CD4-positive, alpha-beta T cell treated with Interleukin-10 for 1 hour (primary cell): ENCODE measurements around the gene SMPX.

Experiments
- DNase-seq: peaks from one replicate; pipeline ENCODE4 v3.0.0-alpha.2; 2020

Gene SMPX

DNA sequence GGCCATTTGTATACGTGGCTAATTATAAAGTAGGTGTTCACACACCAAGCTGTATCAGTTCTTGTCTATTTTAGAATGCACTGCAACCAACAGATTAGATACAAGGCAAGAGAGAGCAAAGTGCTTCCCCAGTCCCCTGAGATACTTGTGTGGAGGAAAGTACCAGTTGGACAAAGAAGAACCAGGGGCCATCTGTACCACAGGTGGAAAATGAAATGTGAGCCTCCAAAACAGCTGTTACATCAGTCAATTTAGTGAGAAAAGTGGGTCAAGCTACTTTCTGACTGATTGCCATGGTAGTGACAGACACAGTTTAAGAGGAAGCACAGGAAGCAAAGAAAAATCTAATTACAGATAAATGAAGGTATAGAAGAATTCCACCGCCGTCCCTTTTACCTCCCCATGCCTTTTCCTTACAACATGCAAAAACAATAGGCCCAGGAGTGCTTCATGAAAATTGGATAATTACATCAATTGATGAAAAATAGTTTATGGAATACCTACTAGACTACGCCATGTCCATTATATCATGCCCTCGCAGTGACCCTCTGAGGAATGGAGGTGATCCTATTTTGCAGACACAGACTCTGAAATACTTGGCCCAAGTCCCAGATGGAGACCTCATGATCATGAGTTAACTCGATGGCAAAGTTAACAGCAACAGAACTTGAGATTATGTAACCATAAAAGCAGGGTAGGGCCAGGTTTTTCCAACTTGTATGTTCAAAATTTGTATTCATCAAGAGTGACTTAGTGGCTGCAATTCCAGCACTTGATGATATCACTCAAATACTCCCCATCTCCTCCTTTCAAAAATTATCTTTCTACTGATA lies 15.8 kb downstream of the SMPX start:
- no peak for DNase-seq

DNA sequence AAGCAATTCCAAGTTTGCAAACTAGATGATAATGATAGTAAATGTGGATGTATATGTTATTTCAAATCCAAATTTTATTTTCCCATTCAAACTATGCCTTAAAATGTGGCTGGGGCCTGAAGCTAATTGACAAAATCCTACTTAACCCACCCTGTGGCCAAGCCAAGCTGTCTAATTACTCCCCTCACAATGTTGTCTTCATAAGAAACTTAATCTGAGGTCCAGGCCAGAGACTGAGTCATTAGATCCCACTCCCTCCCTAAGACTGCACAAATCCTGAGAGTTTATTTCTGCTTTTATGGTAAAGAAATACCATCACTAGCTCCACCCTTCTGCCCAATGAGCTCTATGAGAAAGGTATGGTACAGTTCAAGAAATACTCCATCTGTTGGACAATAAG lies 16.6 kb downstream of the SMPX start:
- DNase-seq, result no peak

DNA sequence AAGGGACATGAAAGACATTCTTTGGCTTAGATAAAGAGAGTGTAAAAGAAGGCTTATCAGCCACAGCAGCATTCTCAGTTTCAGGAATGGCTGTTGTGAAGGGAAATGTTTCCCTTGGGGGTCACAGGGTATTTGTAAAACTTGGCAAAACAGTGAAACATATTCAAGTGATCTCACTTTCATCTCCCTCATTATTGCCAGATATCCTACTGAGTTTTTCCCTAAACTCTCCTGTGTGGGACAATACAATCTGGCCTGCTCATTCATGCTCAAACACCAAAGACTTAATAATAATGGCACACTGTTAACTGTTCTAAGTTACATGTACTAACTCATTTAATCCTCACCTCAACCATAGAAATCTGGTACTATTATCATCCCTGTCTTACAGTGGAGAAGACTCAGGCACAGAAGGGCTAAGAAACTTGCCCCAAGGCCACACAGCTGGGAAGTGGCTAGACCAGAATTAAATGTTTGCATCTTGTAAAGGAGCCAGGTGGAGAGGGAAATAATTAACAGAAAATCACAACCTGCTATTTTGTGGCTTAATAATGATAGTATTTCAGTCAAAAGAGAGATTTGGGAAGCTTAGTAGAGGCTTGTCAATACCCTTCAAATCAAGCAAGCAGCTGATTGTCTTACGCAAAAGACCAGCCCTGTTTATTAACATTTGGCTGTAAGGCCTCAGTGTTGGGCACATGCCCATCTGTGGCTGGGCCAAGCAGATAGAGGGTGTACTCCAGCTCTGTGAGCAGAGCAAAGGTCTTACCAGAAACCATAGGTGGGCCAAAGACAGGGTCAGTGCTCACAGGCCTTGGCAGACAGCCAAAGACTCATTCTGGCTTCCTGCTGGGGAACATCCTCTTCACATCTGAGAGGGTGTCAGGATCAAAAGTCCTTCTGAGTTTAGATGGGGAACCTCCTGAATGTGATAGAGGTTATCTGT lies 17.3 kb downstream of the SMPX start:
- no peak for DNase-seq

DNA sequence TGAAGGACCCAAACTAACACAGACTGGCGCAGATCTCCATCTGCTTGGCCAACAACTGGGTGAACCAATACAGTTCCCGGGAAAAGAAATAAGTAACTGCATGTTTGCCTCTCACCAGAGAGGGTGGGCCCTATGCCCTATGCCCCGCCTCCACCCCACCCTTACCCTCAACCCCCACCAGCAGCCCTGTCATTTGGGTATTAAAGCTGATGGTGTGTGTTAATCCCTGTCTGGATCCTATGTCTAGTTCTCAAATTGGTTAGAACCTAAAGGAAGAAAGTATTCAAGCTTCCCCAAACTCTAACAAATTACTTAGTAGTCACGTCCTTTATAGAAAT lies 19.0 kb downstream of the SMPX start:
- DNase-seq, result no peak

DNA sequence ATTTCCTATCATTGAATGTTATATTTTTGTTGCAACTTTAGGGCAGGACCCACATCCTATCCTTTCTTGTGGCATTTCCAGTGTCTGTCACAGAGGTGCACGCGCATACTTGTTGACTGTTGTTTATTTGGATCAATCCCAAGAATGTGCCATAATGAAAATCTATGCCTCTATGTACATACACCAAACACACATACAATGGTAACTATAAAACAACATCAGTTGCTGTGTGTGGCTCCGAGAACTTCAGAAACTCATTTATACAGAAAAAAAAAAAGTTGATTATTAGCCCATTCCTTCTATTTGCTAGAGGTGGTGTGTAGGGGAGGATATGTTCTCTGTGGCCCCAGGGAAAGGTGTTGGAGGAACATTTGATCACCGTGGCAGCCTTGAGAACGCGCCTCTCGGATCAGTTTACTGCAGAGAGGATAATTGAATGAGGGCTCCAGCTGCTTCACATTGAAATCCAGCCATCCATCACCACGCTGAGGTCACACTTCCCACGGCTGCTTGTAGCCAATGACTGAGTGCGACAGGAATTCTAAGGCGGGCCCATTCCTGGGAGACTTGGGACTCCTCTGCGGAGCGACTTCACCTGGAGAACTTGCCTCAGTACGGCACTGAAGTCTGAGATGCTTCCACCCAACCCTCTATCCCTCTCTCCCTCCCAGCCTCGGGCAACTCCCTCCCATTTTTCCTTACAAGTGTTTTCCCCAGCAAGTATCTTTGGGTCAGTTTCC lies 19.5 kb downstream of the SMPX start:
- no peak for DNase-seq

DNA sequence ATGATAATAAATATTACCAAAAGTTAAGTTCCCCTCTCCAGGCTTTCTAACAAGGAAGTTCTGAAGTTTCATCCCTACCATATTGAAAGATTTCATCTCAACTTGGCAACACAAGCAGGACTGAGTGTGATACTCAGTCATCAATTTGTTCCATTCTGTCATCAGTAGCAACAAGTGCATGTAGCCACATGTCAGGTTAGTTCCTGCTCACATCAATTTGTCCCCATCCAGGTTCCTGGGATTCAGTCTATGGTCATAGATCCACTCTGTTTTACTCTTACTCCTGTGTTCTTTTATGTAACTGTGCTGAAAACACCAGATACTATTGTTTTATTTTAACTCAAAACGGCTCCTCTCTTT lies 22.2 kb downstream of the SMPX start:
- no peak for DNase-seq

DNA sequence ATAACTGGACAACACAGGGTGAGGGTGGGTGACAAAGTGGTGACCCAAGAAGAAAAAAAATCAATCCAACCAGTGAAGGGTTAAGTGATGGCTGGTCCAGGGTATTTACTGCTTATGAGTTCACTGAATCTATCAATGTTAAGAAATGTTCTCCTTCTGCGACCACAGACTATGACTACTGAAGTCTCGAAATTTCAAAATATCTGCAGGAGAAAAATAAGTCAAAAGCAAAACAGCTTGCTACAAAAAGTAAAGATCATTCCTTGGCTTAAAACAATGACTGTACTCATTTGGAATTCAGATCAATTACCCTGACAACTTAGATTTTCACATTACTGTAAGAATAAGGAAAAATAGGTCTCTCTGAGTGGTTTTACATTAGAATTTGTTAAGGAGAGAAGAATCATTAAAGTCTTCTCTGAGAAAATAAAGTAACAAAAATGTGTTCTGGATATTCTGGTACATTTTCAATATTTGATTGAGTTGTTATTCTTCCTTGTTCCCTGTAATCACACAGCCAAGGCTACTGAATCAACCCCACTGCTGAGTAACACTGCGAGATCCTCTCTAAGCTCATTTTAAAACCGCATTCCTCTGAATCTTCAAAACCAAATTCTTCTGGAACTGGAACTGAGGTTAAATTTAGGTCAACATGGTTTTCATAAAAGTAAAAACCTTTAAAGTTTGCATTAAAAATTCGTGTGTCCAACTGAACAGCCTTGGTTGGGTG lies 22.7 kb downstream of the SMPX start:
- DNase-seq, result no peak

DNA sequence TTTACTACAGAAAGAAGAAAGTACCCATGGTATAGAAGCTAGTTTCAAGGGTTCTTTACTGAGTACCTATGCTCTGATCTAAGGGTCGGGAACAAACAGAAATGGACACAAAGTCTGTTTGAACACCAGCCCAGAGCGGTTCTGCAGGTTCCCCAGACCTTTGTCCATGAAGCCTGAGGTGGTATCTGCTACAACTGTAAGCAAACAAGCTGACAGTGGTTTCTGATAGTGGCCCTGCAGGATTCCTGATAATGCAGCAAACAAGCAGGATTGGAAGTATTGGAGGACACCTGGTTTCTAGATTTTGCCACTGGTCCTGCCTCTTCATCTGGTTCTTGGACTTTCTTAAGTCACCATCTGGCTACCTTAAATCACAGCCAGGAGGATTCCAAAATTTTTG lies 23.7 kb downstream of the SMPX start:
- no peak for DNase-seq

DNA sequence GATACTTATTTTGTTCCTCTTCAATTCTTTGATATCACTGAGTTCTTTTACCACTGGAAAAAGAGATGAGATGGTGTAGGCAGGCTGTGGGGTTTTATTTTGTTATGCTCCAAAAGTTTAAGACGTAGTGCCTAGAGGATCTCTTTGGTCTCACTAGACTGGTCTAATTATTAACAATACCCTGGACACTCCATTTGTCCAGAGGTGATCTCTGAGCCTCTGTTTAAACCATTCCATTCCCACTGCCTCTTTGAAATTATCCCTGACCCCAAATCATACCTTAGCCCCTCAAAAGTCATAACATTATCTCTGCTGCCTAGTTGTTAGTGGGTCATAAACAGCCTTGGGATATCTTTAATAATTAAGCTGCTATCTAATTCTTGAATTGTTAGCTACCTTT lies 24.2 kb downstream of the SMPX start:
- no peak for DNase-seq

DNA sequence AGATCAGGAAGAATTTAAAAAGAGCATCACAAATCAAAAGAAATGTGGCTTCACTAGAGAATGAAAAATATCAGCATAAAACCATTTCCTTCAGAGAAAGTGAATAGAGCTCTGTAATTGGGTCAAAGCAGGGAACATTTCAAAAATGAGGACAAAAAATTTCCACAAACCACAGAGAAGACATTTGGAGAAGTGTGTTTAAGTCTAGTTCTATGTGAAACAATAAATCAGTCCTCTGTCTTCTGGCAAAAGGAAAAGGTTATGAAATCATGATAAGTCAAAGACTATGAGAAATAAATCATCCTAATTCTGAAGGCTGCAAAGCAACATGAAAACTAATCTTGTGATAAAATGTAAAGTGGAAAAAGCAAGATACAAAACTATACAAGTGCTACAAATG lies 27.9 kb downstream of the SMPX start:
- no peak for DNase-seq

DNA sequence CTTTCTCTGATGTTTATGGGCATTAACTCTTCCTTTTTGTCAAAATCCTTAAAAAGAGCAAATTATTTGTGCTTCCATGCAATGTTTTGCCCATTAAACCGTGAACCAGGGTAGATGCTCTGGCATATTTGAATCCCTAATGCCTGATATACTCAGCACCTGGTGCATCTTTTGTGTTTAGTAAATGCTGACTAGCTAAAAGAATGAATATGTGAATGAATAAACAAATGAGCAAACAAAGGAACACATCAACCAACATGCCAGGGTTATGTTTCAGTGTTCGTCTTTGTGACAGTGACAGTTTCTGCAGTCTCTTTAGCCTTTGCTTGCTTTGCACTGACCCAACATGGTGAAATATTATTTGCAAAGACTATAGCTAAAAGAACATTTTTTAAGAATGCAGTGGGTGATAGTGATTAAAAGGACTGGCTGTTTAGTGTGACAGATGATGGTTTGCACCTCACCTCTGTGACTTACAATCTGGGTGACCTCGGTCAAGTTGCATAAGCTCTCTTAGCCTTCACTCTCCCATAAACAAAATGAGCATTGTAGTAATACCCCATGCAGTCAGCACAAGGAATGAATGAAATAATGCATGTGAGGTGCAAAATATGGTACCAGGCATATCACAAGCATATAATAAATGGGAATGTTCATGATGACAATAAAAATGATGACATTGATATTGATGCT lies 29.5 kb downstream of the SMPX start:
- no peak for DNase-seq

DNA sequence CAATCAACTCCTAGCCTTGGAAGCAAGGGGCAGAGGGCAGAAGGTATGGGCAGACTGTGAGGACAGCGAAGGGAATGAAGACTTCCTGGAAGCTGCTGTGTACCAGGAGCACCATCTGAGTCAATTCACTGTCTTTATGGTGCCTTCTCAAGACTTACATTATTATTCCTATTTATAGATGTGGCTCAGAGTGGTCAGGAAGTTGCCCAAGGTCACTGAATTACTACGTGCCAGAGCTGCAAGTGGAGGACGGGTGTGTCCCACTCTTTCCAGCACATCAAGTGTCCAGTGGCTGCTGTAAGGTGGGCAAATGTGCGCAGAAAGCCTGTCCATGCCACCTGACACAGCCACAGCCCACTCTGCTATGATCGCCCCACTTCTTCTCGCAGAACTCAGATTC lies 32.0 kb downstream of the SMPX start:
- no peak for DNase-seq

DNA sequence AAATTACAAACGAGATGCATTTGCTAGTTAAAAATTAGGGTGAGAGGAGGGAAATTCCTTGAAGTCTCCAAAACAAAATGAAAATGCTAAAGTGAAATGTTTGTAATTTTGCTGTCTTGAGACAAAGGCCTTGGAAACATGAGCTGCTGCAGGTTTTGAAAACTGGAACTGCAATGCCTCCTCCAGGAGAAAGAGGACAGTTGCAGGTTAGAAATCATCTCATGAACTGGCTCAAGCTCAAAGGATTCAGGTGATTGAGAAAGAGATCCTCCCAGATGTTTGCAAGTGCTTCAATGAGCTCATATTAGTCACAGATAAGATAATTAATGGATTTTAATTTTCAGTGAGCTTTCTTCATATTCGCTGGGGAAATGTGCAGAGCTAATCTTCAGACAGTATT lies 32.4 kb downstream of the SMPX start:
- peak; percentile 8 for DNase-seq

DNA sequence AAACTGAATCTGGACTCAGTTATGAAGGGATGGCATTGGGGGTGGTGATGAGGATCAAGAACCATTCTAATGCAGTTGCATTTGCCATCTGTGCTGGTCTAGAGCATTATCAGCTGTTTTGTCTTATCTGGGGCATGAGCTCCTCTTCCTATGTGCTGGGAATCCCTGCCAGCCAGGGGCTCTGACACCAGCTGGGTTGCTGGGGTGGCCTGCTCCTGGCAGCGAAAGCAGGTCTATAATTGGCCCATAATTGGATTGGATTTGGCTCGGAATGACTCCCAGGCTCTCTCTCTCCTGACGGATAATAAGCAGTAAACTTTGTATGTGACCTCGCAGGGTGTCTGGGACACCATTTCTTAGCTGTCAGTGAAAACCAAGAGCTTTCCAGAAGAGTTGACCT lies 34.1 kb downstream of the SMPX start:
- DNase-seq, result no peak

DNA sequence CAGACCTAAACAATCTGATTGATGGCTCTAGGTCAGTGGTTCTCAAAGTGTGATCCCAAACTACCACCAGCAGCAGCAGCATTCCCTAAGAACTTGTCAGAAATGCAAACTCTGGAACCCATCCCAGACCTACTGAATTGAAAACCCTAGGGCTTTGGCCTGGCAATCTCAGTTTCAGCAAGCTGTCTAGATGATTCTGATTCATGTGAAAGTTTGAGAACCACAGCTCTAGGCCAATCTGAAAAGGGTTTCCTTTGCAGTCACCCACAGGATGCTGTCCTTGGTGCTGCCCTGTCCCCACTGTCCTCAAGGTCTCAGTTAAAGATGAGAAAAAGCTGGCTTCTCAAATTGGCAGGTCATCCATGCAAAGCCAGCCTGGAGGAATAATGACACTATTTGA lies 34.8 kb downstream of the SMPX start:
- no peak for DNase-seq

DNA sequence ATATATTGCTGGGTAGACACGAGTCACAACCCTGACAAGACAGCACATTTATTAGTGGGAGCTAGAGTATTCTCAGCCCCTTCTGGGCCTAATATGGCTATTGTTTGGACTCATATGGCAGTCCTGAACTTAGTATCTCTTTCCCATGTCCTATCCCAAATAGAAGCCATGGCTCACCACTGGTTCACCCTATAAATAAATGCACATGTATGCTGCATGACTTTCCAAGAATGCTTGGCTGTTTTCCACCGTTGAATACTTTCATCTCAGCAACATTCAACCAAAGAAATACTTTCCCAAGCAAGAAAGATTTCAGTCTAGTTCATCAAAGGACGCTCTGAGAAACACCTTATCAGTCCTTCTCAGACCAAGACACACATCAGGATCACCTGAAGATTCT lies 36.7 kb downstream of the SMPX start:
- DNase-seq, result no peak

DNA sequence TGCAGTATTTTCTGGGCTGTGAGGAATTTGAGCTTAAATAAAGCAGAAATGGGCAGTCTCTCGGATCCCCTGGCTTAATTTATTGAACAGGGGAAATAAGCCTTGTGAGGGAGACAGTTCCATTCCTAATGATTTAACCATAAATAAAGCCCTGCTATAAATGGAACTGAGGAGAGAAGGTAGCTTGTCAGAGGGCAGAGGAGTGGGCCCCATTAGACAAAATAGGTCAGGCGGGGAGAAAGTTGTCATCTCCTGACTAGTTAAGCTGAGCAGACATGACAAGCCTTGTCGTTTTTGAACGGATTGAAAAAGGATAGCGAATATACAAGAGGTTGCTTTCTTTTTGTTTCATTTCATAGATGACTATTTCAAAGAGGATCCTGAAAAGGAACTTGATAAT lies 39.3 kb downstream of the SMPX start:
- DNase-seq, result no peak

DNA sequence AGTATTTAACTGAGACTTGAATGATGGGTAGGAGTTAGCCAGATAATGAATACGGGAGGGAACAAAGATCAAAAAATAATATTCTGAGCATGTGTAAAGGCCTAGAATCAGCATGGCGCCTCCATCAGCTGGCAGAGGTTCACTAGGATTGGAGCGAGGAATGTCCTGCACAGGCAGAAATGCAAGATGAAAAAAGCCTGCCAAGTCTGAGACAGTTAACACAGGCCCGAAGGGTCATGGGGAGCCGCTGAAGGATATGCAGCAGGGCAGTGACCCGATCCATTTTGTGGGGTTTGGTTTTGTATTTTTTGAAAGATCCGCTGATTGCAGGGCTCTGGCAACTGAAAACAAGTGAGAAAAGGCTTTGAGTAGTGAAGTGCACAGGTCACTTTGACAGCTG lies 40.1 kb downstream of the SMPX start:
- DNase-seq, result no peak

DNA sequence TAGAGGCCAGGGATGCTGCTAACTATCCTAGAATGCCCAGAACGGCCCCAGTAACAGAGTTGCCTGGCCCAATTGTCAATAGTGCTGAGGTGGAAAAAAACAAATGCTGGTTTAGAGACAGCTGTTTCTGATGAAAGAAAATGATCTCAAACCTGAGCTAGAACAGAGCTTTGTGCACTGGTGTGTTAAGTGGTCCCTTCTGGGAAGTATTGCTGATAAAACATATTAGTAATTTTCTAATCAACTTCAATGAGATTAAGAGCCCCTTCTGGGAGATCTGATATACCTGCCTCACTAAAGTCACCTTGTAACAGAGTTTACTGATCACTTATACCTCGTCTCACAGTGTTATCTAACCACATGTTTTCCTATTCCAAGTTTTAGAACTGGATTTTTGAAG lies 42.1 kb downstream of the SMPX start:
- DNase-seq, result no peak

DNA sequence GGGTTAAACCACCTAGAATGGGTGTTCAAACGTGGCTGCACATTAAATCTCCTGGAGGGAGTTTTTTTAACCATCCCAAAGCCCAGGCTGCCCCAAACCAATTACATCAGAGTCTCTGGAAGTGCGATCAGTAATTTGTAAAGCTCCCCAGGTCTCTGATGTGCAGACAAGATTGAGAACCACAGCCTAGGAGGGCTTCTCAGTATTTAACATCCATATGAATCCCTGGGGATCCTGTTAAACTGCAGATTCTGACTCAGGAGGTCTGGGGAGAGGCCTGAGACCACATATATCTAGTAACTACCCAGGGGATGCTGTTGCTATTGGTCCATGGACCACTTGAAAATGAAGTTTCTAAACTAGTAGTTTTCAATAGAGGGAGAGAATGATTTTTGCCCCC lies 42.6 kb downstream of the SMPX start:
- DNase-seq, result no peak

DNA sequence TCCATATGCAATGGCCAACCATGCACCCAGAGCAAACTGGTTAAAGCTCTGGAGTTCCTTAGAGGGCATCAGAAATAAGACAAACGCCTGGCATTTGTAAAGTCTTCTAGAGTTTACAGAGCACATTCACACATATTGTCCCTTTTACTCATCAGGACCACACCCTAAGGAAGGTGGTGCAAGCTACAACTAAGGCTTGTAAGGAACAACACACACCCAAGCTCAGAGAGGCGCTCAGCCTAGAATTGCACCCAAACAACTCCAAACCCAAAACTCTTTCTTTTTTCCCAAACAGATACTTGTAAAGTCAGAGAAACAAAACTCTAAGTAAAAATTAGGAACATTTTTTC lies 46.1 kb downstream of the SMPX start:
- no peak for DNase-seq

DNA sequence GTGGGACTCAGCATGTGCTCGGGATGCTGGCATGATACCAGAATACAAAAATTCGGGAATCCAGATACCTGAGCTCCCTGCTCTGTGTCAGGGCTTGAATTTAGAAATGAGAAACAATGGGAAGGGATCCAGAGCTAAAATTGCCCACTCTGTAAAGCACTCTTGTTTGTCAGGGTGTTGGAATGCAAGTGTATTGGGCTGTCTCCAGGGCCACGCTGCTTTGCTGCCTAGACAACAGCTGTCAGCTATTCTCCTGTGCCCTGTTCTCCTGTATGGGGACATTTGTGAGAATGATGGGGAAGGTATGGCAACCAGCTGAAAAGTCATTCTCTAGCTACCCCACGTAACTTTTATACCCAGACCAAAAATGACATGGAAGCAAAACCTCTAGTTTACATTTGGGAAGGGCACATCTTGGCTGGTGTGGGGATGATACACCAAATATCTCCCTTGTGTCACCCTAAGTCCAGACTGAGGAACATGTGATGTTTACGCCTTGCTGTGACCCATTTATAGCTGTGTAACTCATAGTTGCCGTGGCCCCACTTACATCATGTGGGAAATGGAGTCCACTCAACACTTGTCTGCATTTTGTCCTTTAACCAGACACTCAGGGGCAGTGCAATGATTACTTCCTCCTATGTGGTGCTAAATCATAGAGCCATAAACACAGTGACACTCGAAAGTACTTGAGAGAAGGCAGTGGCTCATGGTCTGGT lies 46.6 kb downstream of the SMPX start:
- DNase-seq, result no peak
